HG03108 (cell line): ENCODE measurements around the gene LSAMP.

Source experiments
- ATAC-seq: cut with Tn5 transposase; IDR thresholded peaks from one replicate; pipeline ENCODE4 v1.9.1; 2021; ENCODE audit warnings: moderate library complexity; ENCODE audit not compliant: unreplicated experiment

The LSAMP gene

DNA sequence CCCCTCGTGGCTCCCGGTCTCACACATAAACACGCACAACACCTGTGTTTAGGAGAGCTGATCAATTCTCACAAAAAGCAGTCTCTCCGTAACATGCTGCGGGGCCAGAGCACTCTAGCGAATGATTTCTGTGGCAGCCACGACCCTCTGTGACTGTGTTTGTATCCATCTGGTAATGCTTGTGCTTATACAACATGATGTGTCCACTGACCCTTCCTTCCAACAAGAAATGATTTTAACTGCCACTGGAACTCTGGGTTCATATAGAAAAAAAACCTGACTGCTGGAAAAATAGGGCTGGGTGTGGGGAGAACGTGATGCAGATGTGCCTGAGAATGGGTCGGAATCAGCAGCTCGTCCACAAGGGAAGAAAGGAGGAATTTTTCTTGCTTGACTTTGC is 411.8 kb downstream of the LSAMP start:
- no peak for ATAC-seq

GRCh38 chr3:116032176-116032575 is 413.1 kb downstream of the LSAMP start:
- no peak for ATAC-seq

GRCh38 chr3:116030131-116030850 is 415.0 kb downstream of the LSAMP start:
- ATAC-seq: no peak

DNA sequence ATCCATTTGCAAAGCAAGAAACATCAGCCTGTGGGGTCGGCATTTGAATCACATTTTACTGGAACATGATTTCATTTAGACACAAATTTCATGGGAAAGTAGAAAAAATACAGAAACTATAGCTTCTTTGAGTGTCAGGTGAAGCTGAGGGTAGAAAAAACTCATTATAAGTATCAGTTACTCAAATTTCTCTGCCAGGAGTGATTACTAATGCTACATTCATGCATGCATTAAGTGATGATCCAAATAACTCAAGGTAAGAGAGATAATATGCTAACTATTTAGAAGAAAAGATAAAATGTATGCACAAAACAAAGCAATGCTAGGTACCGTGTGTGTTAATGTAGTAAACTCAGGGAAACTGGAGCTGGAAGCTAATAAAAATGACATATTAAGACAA is 416.0 kb downstream of the LSAMP start:
- ATAC-seq: no peak

GRCh38 chr3:116028157-116028556 is 417.1 kb downstream of the LSAMP start:
- no peak for ATAC-seq

GRCh38 chr3:116020989-116021388 is 424.3 kb downstream of the LSAMP start:
- no peak for ATAC-seq

GRCh38 chr3:116020495-116020894 is 424.8 kb downstream of the LSAMP start:
- peak; percentile 84 for ATAC-seq

DNA sequence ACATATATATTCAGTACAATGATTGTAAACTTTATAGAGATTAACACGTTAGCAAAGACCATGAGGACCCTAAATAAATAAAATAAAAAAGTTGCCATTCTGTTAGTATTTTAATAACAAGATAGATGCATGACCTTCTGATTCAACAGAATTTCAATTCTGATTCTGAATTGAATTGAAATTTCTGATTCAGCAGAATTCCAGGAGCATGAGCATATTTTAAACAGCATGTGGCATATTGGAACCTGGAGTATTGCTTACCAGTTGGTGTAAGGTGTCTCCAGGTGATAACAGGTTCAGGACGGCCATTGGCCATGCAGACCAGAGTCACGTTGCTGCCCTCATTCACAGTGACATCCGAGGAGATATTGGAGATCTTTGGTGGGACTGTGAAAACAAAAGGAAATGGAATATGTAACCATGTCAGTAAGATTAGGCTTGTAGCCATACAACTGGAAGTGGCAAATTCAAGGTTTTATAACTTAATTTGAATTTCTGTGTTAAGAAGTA is 426.0 kb downstream of the LSAMP start:
- ATAC-seq: no peak

GRCh38 chr3:116018646-116019045 is 426.6 kb downstream of the LSAMP start:
- no peak for ATAC-seq

- no peak for ATAC-seq
These were observed 429.4 kb downstream of the LSAMP start for GRCh38 chr3:116015931-116016330.

GRCh38 chr3:116007000-116007399 is 438.3 kb downstream of the LSAMP start:
- ATAC-seq: no peak

GRCh38 chr3:116005404-116005803 is 439.9 kb downstream of the LSAMP start:
- no peak for ATAC-seq

DNA sequence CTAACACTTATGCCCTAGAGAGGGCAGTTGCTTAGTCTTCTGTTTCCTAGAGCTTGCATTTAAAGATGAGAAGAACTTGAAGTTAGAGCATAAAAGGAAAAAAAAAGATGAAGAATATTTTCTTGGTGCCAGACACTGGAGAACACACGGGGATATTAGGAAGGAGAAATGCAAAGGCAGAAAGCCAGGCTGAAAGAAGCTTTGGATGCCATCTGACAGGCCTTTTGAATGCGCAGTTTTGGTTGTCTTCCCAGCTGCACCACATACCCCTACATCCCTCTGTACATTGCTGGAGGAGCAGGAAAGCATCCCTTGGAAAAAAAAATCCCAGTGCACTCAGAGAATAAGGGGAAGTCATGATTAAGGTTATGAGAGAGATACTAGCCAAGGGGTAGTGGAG is 443.1 kb downstream of the LSAMP start:
- ATAC-seq: no peak

DNA sequence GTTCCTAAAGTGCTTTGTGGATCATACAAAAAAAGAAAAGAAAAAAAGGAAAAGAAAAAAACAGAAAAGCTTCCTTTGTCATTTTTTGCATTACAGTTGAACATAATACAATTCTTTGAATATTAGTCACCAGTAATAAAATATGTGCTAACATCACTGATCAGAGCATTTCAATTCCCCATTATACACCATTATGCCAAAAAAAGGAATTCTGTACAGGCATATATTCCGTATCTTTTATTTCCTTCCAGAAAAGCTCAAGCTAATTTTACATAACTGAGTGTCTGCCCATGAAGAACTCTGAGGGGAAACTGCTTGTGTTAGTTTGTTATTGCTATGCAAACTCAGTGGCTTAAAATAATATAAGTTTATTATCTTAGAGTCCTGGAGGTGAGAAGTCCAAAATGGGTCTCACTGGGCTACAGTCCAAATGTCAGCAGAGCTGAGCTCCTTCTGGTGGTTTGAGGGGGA is 444.1 kb downstream of the LSAMP start:
- no peak for ATAC-seq

GRCh38 chr3:116000311-116000710 is 445.0 kb downstream of the LSAMP start:
- peak; percentile 82 for ATAC-seq

GRCh38 chr3:115999613-116000012 is 445.7 kb downstream of the LSAMP start:
- ATAC-seq: no peak

- no peak for ATAC-seq
These were observed 446.2 kb downstream of the LSAMP start for GRCh38 chr3:115999001-115999585.

GRCh38 chr3:115996420-115997108 is 448.7 kb downstream of the LSAMP start:
- no peak for ATAC-seq

DNA sequence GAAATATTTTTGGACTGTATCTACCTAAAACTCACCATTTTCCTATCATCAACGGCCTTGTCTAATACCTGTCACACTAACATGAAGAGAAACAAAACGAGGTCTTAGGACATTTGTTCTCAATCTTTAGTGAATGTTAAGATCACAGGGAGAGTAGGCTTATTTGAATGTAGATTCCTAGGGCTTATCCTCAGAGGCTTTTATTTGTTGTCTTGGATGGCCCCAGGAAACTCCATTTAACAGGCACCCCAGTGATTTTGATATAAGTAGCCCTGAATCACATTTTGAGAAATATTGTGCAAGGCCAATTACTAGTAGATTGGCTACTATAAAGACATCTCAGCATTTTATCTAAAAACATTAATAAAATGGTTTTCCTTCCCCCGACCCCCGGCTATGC is 454.6 kb downstream of the LSAMP start:
- ATAC-seq: no peak

DNA sequence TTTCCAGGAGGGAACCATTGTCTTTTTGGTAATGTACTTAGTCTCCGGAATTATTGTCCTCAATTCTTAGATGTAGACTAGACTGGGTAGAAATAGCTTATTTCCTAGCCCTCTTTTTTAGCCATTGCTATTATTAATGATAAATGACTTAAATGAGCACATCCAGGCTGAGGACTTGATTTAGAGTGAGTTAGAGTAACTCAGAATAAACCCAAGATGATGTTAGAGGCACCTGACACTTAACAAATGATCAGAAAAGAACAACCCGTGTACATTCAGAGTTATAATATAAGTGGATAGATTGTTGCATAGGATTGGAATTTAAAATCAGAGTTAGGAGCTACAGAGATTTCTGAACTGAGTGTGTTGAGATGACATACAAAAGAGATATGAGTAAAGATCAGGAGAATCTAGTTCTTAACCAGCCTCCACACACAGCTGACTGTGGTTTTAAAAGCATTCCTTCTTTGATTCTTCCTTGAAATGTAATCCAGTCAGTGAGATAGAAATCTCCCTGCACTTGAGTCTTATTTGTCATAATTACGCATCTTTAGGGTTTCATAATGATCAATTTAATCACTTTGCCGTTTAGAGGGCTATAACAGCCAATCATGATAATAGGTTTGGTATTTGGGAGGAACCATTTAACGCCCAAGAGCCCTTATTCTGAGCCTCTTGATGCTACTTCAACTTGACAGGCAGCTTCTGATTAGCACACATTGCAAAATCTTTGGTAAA is 455.4 kb downstream of the LSAMP start:
- ATAC-seq: no peak

- ATAC-seq: no peak
These were observed 458.6 kb downstream of the LSAMP start for GRCh38 chr3:115986555-115987207.
